A673 (cell line): ENCODE measurements around the gene ADAMTS2.

Experiments used
- CTCF ChIP-seq: fragments of 300-800, 200-600 bp; sonication (generic); conservative IDR thresholded peaks from 2 replicates; pipeline ENCODE4 v1.5.1; 2017; ENCODE audit warnings: low read depth, mild to moderate bottlenecking, antibody characterized with exemption, low read length, moderate library complexity, mixed read lengths
- EZH2 ChIP-seq: fragments of 200-600 bp; sonication (generic); IDR thresholded peaks from 2 replicates; pipeline ENCODE4 v1.6.1; 2017; ENCODE audit warnings: borderline replicate concordance, low read depth, mild to moderate bottlenecking, mixed read lengths, antibody characterized with exemption, low read length; ENCODE audit not compliant: poor library complexity, severe bottlenecking

GRCh38 chr5:179176571-179177230, 168.6 kb downstream of the ADAMTS2 start:
- TF ChIP-seq CTCF (no peak), EZH2 (no peak)
